HG03139 (cell line): ENCODE data around the gene ZW10.

Experiments used
- ATAC-seq: cut with Tn5 transposase; IDR thresholded peaks from one replicate; pipeline ENCODE4 v1.9.1; 2021; ENCODE audit not compliant: unreplicated experiment

ZW10 gene

DNA sequence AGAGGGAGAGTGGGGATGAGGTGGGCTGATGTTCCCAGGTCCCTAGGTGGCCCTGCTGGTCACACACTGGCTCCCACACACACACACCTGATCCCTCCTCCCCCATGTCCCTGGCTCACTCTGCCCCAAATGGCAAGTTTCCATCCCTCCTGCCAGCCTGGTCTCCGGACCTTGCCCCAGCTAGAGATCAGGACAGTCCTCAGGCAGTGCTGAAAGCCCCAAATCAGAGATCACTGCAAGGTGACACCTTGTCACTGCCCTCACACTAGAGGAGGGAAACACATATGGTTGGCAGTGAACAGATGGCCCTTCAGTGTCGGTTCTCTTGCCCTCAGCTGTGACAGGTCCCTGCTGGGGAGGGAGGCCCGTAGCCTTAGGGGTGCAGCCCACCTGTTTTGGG, 75.0 kb downstream of the ZW10 start:
- ATAC-seq = no peak

DNA sequence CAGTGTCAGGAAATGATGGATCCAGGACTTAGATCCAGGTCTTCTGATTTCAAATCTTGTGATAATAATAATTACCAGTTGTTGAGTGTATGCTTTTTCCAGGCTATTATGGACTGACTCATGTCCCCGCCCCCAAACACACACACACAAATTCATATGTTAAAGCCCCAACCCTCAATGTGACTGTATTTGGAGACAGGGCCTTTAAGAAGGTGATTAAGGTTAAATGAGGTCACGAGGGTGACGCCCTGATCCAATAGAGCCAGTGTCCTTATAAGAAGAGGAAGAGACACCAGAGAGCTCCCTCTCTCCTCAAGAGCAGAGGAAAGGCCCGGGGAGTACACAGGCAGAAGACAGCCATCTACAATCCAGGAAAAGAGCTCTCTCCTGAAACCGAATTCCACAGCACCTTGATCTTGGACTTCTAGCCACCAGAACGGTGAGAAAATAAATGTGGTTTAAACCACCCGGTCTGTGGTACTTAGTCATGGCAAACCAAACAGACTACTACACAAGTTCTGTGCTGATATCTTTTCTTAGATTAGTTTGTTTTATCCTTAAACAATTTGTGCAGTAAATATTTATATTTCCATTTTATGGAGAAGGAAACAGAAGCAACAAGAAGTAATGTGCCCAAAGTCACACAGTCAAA, 75.6 kb downstream of the ZW10 start:
- no peak for ATAC-seq

DNA sequence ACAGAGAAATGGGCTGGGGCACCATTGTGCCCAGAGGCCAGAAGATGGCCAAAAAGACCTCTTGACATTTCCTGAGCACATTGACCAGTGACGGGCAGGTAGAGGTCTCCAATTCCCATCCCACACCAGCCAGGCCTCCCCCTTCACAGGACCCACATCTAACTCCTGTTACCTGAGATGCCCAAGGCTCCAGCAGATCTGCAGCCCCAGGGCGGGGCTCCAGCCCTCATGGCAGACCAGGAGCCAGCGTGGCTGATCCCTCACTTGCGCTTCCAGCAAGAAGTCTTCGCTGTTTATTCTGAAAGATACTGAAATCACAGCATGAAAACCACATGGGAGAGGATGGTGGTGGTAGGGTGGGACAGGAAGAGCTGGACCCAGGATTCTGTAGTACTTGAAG, 76.4 kb downstream of the ZW10 start:
- ATAC-seq = no peak

DNA sequence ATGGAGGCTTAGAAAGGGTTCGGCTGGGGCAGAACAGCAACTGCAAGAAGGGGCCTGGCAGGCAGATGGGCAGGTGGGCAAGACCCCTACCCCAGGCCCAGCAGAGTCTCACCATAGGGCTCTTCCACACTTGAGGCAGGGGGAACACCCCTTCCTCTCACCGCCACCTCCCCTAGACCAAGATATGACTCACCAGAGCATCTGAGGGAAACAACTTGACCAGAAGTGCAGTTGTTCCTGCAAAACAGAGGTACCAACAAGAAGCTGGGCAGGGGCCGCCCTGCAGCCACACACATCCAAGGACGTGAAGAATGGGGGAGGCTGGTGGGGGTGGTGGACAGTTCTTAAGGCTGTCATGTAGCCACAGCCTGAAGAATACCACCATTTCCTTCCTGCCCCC, 78.3 kb downstream of the ZW10 start:
- no peak for ATAC-seq

DNA sequence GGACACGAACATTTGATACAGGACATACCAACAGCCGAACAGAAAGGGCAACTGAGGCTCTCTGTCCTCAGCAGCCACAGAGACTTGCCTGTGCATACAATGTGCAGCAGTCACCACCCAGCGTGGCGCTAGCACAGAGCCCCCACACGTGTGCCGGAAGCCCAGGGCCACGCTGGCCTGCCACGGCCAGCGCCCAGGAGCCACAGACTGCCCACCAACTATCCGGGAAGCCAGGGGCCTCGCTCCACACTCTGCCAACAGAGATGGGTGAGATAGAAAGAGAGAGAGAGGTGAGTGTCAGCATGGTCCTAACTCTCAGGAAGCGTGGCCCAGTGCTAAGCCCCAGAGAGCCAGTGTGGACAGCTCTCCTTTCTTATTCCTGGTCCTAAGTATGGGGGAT, 79.1 kb downstream of the ZW10 start:
- no peak for ATAC-seq

DNA sequence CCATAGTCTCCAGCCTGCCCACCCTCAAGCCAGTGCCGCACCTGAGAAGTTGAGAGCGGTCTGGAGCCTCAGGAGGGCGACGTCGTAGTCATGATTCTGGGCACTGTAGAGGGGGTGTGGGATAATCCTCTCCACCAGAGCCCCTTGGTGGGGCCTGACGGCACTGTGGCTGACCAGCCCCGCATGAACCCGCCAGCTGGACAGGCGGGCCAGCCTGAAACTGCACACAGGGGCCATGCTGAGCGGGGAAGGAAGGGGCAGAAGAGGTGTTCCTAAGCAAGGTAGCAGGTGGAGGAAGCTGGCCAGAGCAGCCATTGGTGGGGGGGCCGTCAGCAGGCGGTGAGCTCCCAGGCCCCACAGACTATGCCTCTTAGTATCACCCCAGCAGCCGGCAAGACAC, 80.5 kb downstream of the ZW10 start:
- ATAC-seq = no peak

DNA sequence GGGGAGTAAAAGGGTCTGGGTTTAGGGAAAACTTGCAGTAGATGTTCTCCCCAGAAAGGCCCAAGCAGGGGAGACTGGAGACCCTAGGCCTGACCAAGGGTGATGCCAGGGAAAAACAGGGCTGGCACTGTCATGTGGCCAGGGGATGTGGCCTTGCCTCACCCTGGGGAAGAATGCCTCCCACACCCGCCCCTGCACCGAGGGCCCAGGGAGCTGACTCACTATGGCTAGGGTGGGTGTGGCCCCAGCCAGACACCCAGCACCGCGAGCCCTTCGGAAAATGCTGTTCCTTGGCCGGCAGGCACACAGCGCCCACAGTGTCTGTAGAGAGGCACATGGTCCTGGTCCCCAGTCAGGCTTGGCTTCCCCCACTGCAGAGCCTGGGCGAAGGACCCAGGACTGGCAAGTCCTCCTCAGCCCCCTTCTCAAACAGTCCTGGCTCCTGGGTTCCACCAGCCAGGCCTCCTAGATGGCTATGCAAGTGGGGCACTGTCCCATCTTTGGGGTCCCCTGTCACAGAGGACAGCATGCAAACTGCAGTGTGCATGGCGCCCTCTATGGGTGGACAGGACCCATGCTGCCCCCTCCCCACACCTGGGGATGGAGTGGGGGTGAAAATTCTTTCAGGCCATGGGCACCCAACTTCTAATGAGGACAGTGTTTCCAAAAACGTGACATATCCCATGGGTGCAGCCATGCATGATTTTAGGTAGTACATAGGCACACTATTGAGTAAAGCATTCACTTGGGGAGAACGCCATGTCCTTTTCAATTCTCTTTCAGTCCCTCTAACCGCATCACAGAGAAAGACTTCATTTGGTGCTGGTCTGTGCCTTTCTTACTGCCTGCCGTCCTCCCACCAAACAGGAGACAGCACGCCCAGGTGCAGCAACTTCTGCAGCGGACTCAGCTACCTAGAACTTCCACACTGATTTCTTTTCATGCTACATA, 82.6 kb downstream of the ZW10 start:
- ATAC-seq = no peak

DNA sequence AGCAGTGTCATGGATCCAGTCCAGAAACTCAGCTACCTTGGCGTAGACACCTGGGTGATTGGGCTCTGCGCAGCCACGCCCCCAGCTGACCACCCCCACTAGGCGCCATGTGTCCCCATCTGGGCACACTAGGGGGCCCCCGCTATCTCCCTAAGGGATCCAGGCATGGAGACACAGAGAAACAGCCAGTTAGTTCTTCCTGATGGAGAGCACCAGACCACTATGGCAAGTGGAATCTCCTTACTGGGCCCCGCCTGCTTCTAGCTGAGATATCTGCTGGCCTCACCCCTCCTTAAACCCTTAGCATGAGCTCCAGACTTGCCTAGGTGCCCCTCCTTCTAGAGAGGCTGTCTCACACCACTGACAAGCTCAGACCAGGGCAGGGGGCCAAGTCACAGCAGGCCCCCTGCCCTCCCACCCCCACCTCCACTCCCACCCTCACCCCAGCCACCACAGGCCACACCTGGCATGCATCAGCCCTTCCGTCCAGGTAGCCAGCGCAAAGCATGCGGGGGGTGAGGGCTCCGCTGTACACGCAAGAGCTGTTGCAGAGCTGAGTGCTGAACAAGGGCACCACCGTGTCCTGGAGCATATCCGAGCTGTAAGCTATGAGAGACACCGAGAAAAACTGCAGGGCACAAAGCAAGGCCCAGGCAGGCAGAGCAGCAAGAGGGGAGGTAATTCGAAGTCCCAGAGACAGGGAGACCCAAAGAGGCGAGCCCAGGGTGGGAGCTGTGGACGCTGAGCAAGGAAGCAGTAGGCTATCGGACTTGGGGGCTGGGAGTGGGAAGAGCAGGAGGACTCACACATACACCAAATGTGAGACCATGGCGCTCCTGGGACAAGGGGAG, 83.5 kb downstream of the ZW10 start:
- no peak for ATAC-seq

DNA sequence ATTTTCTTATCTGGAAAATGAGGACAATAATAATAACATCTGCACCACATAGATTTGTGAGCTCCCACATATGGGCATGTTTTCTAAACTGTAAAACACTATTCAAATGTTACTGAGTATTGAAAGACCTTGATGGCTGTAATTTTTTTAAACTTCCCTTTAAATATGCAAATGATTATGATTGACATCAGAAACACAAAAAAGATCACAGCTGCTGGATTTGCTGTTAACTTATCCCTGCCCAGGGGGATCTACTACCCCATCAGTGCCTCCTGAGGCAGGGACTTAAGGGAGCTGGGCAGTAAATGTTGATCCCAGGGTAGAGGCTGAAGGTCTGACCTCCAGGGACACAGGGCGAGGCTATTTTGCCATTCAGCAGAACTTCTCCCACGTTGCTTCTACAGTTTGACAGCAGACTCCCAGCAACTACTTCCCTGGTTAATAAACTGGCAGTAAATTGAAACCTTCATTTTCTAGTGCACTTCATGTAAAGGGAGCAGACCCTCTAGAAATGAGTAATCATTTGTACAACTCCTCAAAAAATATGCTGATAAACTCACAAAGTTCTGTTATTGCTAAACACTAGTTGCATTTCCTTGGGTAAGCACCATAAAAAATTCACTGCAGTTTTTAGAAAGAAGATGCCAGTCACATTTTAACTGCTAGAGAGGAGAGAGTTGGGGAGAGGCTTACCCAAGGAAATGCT, 87.7 kb downstream of the ZW10 start:
- ATAC-seq = no peak

DNA sequence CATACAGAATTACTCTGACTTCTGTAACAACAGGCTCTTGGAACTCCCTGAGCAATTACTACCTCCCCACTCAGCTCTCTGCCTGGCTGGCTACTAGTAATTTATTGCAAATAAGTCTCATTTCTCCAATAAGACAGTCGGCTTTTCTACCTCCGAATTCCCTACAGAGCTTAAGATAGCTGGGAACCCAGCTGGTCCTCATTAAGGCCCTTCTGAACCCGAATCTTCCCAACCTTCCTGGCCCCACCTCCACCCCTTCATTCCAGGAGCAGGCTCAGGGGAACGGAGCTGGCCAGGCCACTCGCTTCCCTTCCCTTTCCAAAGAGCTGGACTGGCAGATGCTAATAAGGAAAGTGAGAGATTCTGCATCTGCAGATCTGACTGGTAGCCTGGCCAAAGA, 89.0 kb downstream of the ZW10 start:
- no peak for ATAC-seq

DNA sequence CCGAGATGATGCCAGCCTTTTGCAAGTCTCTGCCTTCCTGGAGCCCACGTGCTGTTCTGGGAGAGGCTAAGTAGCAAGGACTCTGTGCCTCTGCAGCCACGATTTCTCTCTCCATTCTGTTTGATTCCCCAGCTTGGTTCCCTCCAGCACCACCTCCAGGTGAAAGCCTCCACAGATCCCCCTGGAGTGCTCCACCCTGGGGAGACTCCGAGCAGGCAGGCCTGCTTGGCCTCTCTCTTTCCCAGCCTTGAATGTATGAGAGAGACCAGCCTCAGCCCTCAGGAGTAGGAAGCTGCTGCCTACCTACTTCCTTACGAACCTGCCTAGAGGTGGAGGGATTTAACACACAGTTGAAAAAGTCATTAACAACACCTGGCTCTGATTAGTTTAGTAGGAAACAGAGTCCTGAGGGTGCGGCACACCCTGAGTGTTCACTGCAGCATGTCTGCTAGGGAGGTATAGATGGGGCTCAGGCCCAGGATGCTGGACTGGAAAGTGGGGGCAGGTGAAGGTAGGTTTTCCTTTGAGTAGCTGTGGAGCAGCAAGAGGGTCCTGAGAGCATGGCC, 89.9 kb downstream of the ZW10 start:
- ATAC-seq = no peak
